Measurements from ENCODE around the gene RTN4IP1.
"Not testable (repeated sequence)": the region's sequence is repeated elsewhere in the genome, so short reads cannot be mapped to it uniquely, and the experiment has no call there.

Gene RTN4IP1

GRCh38 chr6:106574741-106575458 lies 54.4 kb downstream of the RTN4IP1 start:
- DNase-seq = no peak

GRCh38 chr6:106572875-106573585 lies 56.3 kb downstream of the RTN4IP1 start:
- DNase-seq = no peak

- no peak for DNase-seq
These were observed 56.9 kb downstream of the RTN4IP1 start for GRCh38 chr6:106572436-106572835.

GRCh38 chr6:106569428-106569827 lies 59.9 kb downstream of the RTN4IP1 start:
- DNase-seq = no peak

- no peak for DNase-seq
These were observed 60.8 kb downstream of the RTN4IP1 start for GRCh38 chr6:106568530-106568929.

- DNase-seq = no peak
These were observed 64.8 kb downstream of the RTN4IP1 start for GRCh38 chr6:106564476-106564875.

- DNase-seq = no peak
These were observed 65.7 kb downstream of the RTN4IP1 start for GRCh38 chr6:106563614-106564013.

- no peak for DNase-seq
These were observed 67.5 kb downstream of the RTN4IP1 start for GRCh38 chr6:106561686-106562405.

- no peak for DNase-seq
These were observed 68.2 kb downstream of the RTN4IP1 start for GRCh38 chr6:106560996-106561685.

- DNase-seq = not testable (repeated sequence)
These were observed 69.6 kb downstream of the RTN4IP1 start for GRCh38 chr6:106559659-106560058.

- DNase-seq = no peak
These were observed 70.9 kb downstream of the RTN4IP1 start for GRCh38 chr6:106558364-106558763.

- no peak for DNase-seq
These were observed 71.5 kb downstream of the RTN4IP1 start for GRCh38 chr6:106557837-106558236.

GRCh38 chr6:106556368-106556960 lies 72.8 kb downstream of the RTN4IP1 start:
- no peak for DNase-seq

GRCh38 chr6:106555767-106556166 lies 73.5 kb downstream of the RTN4IP1 start:
- no peak for DNase-seq

GRCh38 chr6:106553440-106553839 lies 75.9 kb downstream of the RTN4IP1 start:
- no peak for DNase-seq

GRCh38 chr6:106551155-106551554 lies 78.1 kb downstream of the RTN4IP1 start:
- no peak for DNase-seq

- no peak for DNase-seq
These were observed 79.8 kb downstream of the RTN4IP1 start for GRCh38 chr6:106549521-106549920.

- not testable (repeated sequence) for DNase-seq
These were observed 80.3 kb downstream of the RTN4IP1 start for GRCh38 chr6:106548926-106549455.

- no peak for DNase-seq
These were observed 81.5 kb downstream of the RTN4IP1 start for GRCh38 chr6:106547601-106548453.

GRCh38 chr6:106546691-106547414 lies 82.4 kb downstream of the RTN4IP1 start:
- DNase-seq = no peak

GRCh38 chr6:106546261-106546690 lies 83.0 kb downstream of the RTN4IP1 start:
- no peak for DNase-seq

Measured in right forelimb (tissue), 1 donor.